Dedifferentiated amniotic fluid mesenchymal stem cell (primary cell): ENCODE data around the gene ZC3H18.

Experiments used
- DNase-seq: peaks from one replicate; pipeline ENCODE4 v3.0.0-alpha.2; 2016; ENCODE audit errors: extremely low spot score

The ZC3H18 gene

GRCh38 chr16:88569985-88570690 lies at the start of gene ZC3H18:
Gene ZC3H18, plus strand, starts transcription at chr16:88570403. Its CDS starts 6,721 bp downstream, at chr16:88577124.
- peak; percentile 94 for DNase-seq

- no peak for DNase-seq
These were observed 48.5 kb upstream of the ZC3H18 start for GRCh38 chr16:88521674-88522073.

GRCh38 chr16:88522276-88522949 lies 47.8 kb upstream of the ZC3H18 start:
- DNase-seq = no peak

- DNase-seq = no peak
These were observed 46.7 kb upstream of the ZC3H18 start for GRCh38 chr16:88523309-88524161.

GRCh38 chr16:88524274-88524972 lies 45.8 kb upstream of the ZC3H18 start:
- no peak for DNase-seq

- no peak for DNase-seq
These were observed 45.1 kb upstream of the ZC3H18 start for GRCh38 chr16:88524973-88525662.

- DNase-seq = no peak
These were observed 44.6 kb upstream of the ZC3H18 start for GRCh38 chr16:88525663-88525990.

- no peak for DNase-seq
These were observed 43.9 kb upstream of the ZC3H18 start for GRCh38 chr16:88526008-88526905.

- DNase-seq = no peak
These were observed 43.4 kb upstream of the ZC3H18 start for GRCh38 chr16:88526906-88527185.

GRCh38 chr16:88527186-88527936 lies 42.8 kb upstream of the ZC3H18 start:
- peak; percentile 32 for DNase-seq

GRCh38 chr16:88527937-88528743 lies 42.1 kb upstream of the ZC3H18 start:
- no peak for DNase-seq

- DNase-seq = no peak
These were observed 41.3 kb upstream of the ZC3H18 start for GRCh38 chr16:88528902-88529318.

GRCh38 chr16:88529596-88529995 lies 40.6 kb upstream of the ZC3H18 start:
- DNase-seq = no peak

- DNase-seq = no peak
These were observed 39.9 kb upstream of the ZC3H18 start for GRCh38 chr16:88530051-88530857.

GRCh38 chr16:88530858-88531203 lies 39.4 kb upstream of the ZC3H18 start:
- no peak for DNase-seq

- no peak for DNase-seq
These were observed 38.9 kb upstream of the ZC3H18 start for GRCh38 chr16:88531346-88531745.

- no peak for DNase-seq
These were observed 38.2 kb upstream of the ZC3H18 start for GRCh38 chr16:88531931-88532433.
